GM23248 (cell line): ENCODE data around the gene ARID4A.

ENCODE experiments used
- EZH2 ChIP-seq: fragments of 200-600 bp; sonication (generic); IDR thresholded peaks from 2 replicates; pipeline ENCODE4 v1.6.1; 2018; ENCODE audit warnings: antibody characterized with exemption, mild to moderate bottlenecking; ENCODE audit not compliant: insufficient read depth, poor library complexity, severe bottlenecking
- EZH2phosphoT487 ChIP-seq: fragments of 200-600 bp; sonication (generic); IDR thresholded peaks from 2 replicates; pipeline ENCODE4 v1.6.1; 2018; ENCODE audit warnings: antibody characterized with exemption, moderate library complexity, mild to moderate bottlenecking, low read depth; ENCODE audit not compliant: insufficient read depth

DNA sequence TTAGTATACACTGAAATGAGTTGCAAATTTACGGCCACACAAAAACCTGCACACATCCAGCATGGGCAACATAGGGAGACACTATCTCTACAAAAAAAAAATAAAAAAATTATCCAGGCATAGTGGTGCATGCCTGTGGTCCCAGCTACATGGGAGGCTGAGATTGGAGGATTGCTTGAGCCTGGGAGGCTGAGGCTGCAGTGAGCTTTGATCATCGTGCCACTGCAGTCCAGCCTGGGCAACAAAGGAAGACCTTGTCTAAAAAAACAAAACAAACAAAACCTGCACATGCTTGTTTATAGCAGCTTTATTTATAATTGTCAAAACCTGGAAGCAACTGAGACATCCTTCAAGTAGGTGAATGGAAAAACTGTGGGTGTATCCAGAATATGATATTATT lies 92.5 kb downstream of the ARID4A start:
- TF ChIP-seq EZH2 (no peak), EZH2phosphoT487 (no peak)
